ENCODE data around the gene SLC31A1. TPM values are rescaled to one million over a fixed set of nuclear protein-coding genes. Genes with fewer than 3 reads are reported as not detected.

SLC31A1 gene
- polyA plus RNA-seq, 1 experiment = 25.7 TPM

- DNase-seq (ENCODE audit: low read depth) = peak; percentile 68
- CTCF ChIA-PET = interaction anchor here (0.7 to 2.0 kb wide), 5 partner anchors 34 to 108 kb away, joined by 3 to 4 read pairs (median 3); partner anchors contain the start of gene CDC26
- POLR2A ChIA-PET = no interaction called here
- no peak for TF ChIP-seq CTCF (IDR thresholded peaks at IDR 0.05; ENCODE audit: insufficient read depth, low read depth, low read length)
- H3K27me3 ChIP-seq (ENCODE audit: control insufficient read depth, insufficient read depth, low read length) = no peaks in the 10 kb centered on the region
- H3K36me3 ChIP-seq (ENCODE audit: control insufficient read depth, insufficient read depth, low read length) = no peaks in the 10 kb centered on the region
- peak overlapping the region; percentile 92 for H3K4me3 ChIP-seq (ENCODE audit: low read depth, low read length)
Observed at GRCh38 chr9:113219969-113220368, 1.4 kb upstream of the SLC31A1 start.

- ChIA-PET CTCF (interaction anchor here (0.7 to 2.2 kb wide), 4 partner anchors 42 to 65 kb away, joined by 3 to 4 read pairs (median 4); partner anchors contain the start of gene CDC26), POLR2A (interaction anchor here (0.5 kb wide), 1 partner anchor 69 kb away, joined by 8 read pairs; no protein-coding TSS in a partner anchor)
- no peaks in the 10 kb centered on the region for H3K36me3 ChIP-seq (ENCODE audit: control insufficient read depth, insufficient read depth, low read length)
- no peak for TF ChIP-seq CTCF (IDR thresholded peaks at IDR 0.05; ENCODE audit: insufficient read depth, low read depth, low read length)
- H3K27me3 ChIP-seq (ENCODE audit: control insufficient read depth, insufficient read depth, low read length) = no peaks in the 10 kb centered on the region
- H3K4me3 ChIP-seq (ENCODE audit: low read depth, low read length) = peak overlapping the region; percentile 92
- DNase-seq (ENCODE audit: low read depth) = no peak
Observed at GRCh38 chr9:113220467-113221002, 809 bp upstream of the SLC31A1 start.

- TF ChIP-seq CTCF (IDR thresholded peaks at IDR 0.05; ENCODE audit: insufficient read depth, low read depth, low read length) = no peak
- no peaks in the 10 kb centered on the region for H3K36me3 ChIP-seq (ENCODE audit: control insufficient read depth, insufficient read depth, low read length)
- no peaks in the 10 kb centered on the region for H3K27me3 ChIP-seq (ENCODE audit: control insufficient read depth, insufficient read depth, low read length)
- ChIA-PET CTCF (interaction anchor here (1.0 to 2.2 kb wide), 4 partner anchors 20 to 53 kb away, joined by 4 read pairs; no protein-coding TSS in a partner anchor), POLR2A (interaction anchor here (1.0 kb wide), 1 partner anchor 53 kb away, joined by 6 read pairs; the partner anchor contains the start of genes CDC26 and PRPF4)
- H3K4me3 ChIP-seq (ENCODE audit: low read depth, low read length) = peak overlapping the region; percentile 92
- DNase-seq (ENCODE audit: low read depth) = no peak
Observed at GRCh38 chr9:113221800-113222481, 597 bp downstream of the SLC31A1 start.

GRCh38 chr9:113222482-113222841 is 1.1 kb downstream of the SLC31A1 start:
- H3K27me3 ChIP-seq (ENCODE audit: control insufficient read depth, insufficient read depth, low read length) = no peaks in the 10 kb centered on the region

More at GRCh38 chr9:113222482-113222841, 1.1 kb downstream of the SLC31A1 start:
- Histone ChIP-seq H3K4me3 (ENCODE audit: low read depth, low read length) (peak overlapping the region; percentile 92), H3K36me3 (ENCODE audit: control insufficient read depth, insufficient read depth, low read length) (no peaks in the 10 kb centered on the region)
- CTCF ChIA-PET = interaction anchor here (1.9 to 2.2 kb wide), 2 partner anchors 19 to 41 kb away, joined by 4 read pairs; no protein-coding TSS in a partner anchor
- no peak for DNase-seq (ENCODE audit: low read depth)
- POLR2A ChIA-PET = no interaction called here
- TF ChIP-seq CTCF (IDR thresholded peaks at IDR 0.05; ENCODE audit: insufficient read depth, low read depth, low read length) = no peak

Data from BJ (cell line).